Body of pancreas (tissue), 4 donors: ENCODE data around the gene TRAPPC11.

ENCODE experiments used
- CTCF ChIP-seq, 7 experiments: fragments of 450-650 bp in 4 of 7; fragments of 200-600 bp in 3 of 7; sonication (generic) in 3 of 7; IDR thresholded peaks; one replicate each; pipeline ENCODE4 v1.5.1; 2016 to 2019; ENCODE audit warnings: antibody characterized with exemption in 7 of 7
- POLR2A ChIP-seq, 3 donors: fragments of 450-650 bp; IDR thresholded peaks; one replicate each; pipeline ENCODE4 v1.6.1; 2016; ENCODE audit warnings: antibody characterized with exemption in 3 of 3, mild to moderate bottlenecking in 2 of 3

- TF ChIP-seq CTCF (IDR thresholded peaks at IDR 0.05) (no peak), POLR2A (IDR thresholded peaks at IDR 0.05) (no peak)
These were observed 22.6 kb upstream of the TRAPPC11 start for GRCh38 chr4:183636503-183636902.
